Testis (tissue), 3 donors: ENCODE results near the gene SLC6A8. TPM values are rescaled to one million over a fixed set of nuclear protein-coding genes. Genes with fewer than 3 reads are reported as not detected.
"Not testable (repeated sequence)": the region's sequence is repeated elsewhere in the genome, so short reads cannot be mapped to it uniquely, and the experiment has no call there.

Experiments
- DNase-seq: peaks from one replicate; pipeline ENCODE4 v3.0.0-alpha.2; 2019
- H3K27ac ChIP-seq, 2 donors: fragments of 200-600 bp; sonication (generic); one replicate each; pipeline ENCODE4 v1.5.1; 2019
- H3K27me3 ChIP-seq: fragments of 200-600 bp; sonication (generic); one replicate; pipeline ENCODE4 v1.5.1; 2019
- H3K36me3 ChIP-seq: fragments of 200-600 bp; sonication (generic); one replicate; pipeline ENCODE4 v1.5.1; 2017; ENCODE audit warnings: low read depth; ENCODE audit errors: missing control alignments
- H3K4me1 ChIP-seq: fragments of 200-600 bp; sonication (generic); one replicate; pipeline ENCODE4 v1.5.1; 2019
- H3K4me3 ChIP-seq, 2 donors: fragments of 200-600 bp; sonication (generic); one replicate each; pipeline ENCODE4 v1.5.1; 2017 to 2019
- H3K9me3 ChIP-seq: fragments of 200-600 bp; sonication (generic); one replicate; pipeline ENCODE4 v1.5.1; 2017
- POLR2A ChIP-seq: fragments of 450-650 bp; IDR thresholded peaks from one replicate; pipeline ENCODE4 v1.6.1; 2017; ENCODE audit warnings: antibody characterized with exemption, mild to moderate bottlenecking, moderate library complexity
- WGBS, 2 donors: methylation state at CpG; one replicate each; pipeline ENCODE4 v1.1.5; 2018; 5-methylcytosine and 5-hydroxymethylcytosine counted together
- intact Hi-C: fragments of 100-400 bp; cut with DNase I; formaldehyde crosslinking; loops from one replicate; pipeline ENCODE4 v1.15.1; 2023; ENCODE audit warnings: low total_unique reads
- polyA plus RNA-seq: library from polyadenylated mRNA; stranded (reverse); fragments of 350-450 nt; fragmentation: Illumina TruSeq; extraction: RNeasy Lipid Tissue Mini Kit (QIAGEN cat#74804); gene quantifications from one replicate; pipeline ENCODE4 v1.2.3, GENCODE V29; 2014; ENCODE audit warnings: low read depth, low replicate concordance; ENCODE audit not compliant: insufficient read depth
- total RNA-seq, 2 donors: library from RNA; depleted of rRNA; stranded (reverse); fragments of >200 nt; gene quantifications; one replicate each; pipeline ENCODE4 v1.2.3, GENCODE V29; 2016
- TF ChIP-seq, protein P1 (sequence below), 3 experiments: fragments of 450-650 bp in 2 of 3; fragments of 200-600 bp in 1 of 3; sonication (generic) in 1 of 3; IDR thresholded peaks; one replicate each; pipeline ENCODE4 v1.5.1; 2016 to 2019; ENCODE audit warnings: antibody characterized with exemption in 3 of 3, mild to moderate bottlenecking in 2 of 3, moderate library complexity in 1 of 3

Gene SLC6A8
- total and polyA plus RNA-seq, 3 donors from 2014 or later = 73.5 to 107 (median 91.3) TPM

GRCh38 chrX:153673428-153674218 is 14.1 kb upstream of the SLC6A8 start, which contains the start of gene PNCK:
TSS of gene PNCK (minus strand) at chrX:153673813. CDS start at chrX:153673076, 737 bp downstream.
- no peaks in the 10 kb centered on the region for H3K36me3 ChIP-seq
- 53% methylated on average over 3 of the region's 98 CpGs; no CpG with 5 or more reads in 1 of the 2 donors for WGBS, 2 donors
- H3K9me3 ChIP-seq = no peaks in the 10 kb centered on the region
- H3K27me3 ChIP-seq = no peaks in the 10 kb centered on the region
- no peaks in the 10 kb centered on the region for H3K4me1 ChIP-seq
- intact Hi-C loops = no loop called here
- H3K27ac ChIP-seq = no peak within 1 kb of the TSS
- DNase-seq = no peak
- TF ChIP-seq POLR2A = no peak
- TF ChIP-seq, protein P1, sequence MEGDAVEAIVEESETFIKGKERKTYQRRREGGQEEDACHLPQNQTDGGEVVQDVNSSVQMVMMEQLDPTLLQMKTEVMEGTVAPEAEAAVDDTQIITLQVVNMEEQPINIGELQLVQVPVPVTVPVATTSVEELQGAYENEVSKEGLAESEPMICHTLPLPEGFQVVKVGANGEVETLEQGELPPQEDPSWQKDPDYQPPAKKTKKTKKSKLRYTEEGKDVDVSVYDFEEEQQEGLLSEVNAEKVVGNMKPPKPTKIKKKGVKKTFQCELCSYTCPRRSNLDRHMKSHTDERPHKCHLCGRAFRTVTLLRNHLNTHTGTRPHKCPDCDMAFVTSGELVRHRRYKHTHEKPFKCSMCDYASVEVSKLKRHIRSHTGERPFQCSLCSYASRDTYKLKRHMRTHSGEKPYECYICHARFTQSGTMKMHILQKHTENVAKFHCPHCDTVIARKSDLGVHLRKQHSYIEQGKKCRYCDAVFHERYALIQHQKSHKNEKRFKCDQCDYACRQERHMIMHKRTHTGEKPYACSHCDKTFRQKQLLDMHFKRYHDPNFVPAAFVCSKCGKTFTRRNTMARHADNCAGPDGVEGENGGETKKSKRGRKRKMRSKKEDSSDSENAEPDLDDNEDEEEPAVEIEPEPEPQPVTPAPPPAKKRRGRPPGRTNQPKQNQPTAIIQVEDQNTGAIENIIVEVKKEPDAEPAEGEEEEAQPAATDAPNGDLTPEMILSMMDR (IDR thresholded peaks at IDR 0.05) = no peak
- H3K4me3 ChIP-seq = no peak within 1 kb of the TSS

- Histone ChIP-seq H3K4me3 (no peak overlapping the region), H3K27ac (no peak overlapping the region), H3K27me3 (no peaks in the 10 kb centered on the region), H3K36me3 (no peaks in the 10 kb centered on the region), H3K4me1 (no peaks in the 10 kb centered on the region), H3K9me3 (no peaks in the 10 kb centered on the region)
- intact Hi-C loops = no loop called here
- WGBS, 2 donors = 57 to 72% methylated on average over 18 to 26 of the region's 27 CpGs
- TF ChIP-seq, protein P1 (IDR thresholded peaks at IDR 0.05) = no peak
- TF ChIP-seq POLR2A = no peak
- DNase-seq = no peak
Measured at GRCh38 chrX:153674219-153674851, 13.4 kb upstream of the SLC6A8 start.

- no peaks in the 10 kb centered on the region for H3K27me3 ChIP-seq
- no peak overlapping the region for H3K4me3 ChIP-seq
- H3K4me1 ChIP-seq = no peaks in the 10 kb centered on the region
- no peak overlapping the region for H3K27ac ChIP-seq
- H3K36me3 ChIP-seq = no peaks in the 10 kb centered on the region
- TF ChIP-seq, protein P1 (IDR thresholded peaks at IDR 0.05) = no peak
- TF ChIP-seq POLR2A = no peak
- intact Hi-C loops = no loop called here
- 74 to 79% methylated on average over 8 to 12 of the region's 12 CpGs for WGBS, 2 donors
- no peaks in the 10 kb centered on the region for H3K9me3 ChIP-seq
- DNase-seq = no peak
Measured at GRCh38 chrX:153681175-153681574, 6.6 kb upstream of the SLC6A8 start.

GRCh38 chrX:153683486-153683885 is 4.2 kb upstream of the SLC6A8 start:
- 97 to 100% methylated on average over 3 to 8 of the region's 8 CpGs for WGBS, 2 donors
- H3K4me3 ChIP-seq, H3K27me3 ChIP-seq, H3K36me3 ChIP-seq, H3K27ac ChIP-seq, DNase-seq, H3K9me3 ChIP-seq, intact Hi-C loops, H3K4me1 ChIP-seq: not testable (repeated sequence)

GRCh38 chrX:153684467-153685155 is 3.1 kb upstream of the SLC6A8 start:
- WGBS, 2 donors = 60 to 79% methylated on average over 5 to 15 of the region's 21 CpGs
- no peak for DNase-seq
- no peaks in the 10 kb centered on the region for H3K4me1 ChIP-seq
- H3K36me3 ChIP-seq = no peaks in the 10 kb centered on the region
- H3K4me3 ChIP-seq = no peak overlapping the region
- intact Hi-C loops = no loop called here
- H3K27me3 ChIP-seq = no peaks in the 10 kb centered on the region
- no peak overlapping the region for H3K27ac ChIP-seq
- TF ChIP-seq, protein P1 (IDR thresholded peaks at IDR 0.05) = no peak
- TF ChIP-seq POLR2A = no peak
- no peaks in the 10 kb centered on the region for H3K9me3 ChIP-seq
